HCT116 (cell line): Measurements from ENCODE around the gene SORT1. TPM values are rescaled to one million over a fixed set of nuclear protein-coding genes. Genes with fewer than 3 reads are reported as not detected.
"Not testable (repeated sequence)": the region's sequence is repeated elsewhere in the genome, so short reads cannot be mapped to it uniquely, and the experiment has no call there.

ENCODE experiments used
- ATAC-seq: fragments of 200-7000 bp; cut with Tn5 transposase; 2 replicates; pipeline ENCODE4 v1.9.1; 2020; ENCODE audit warnings: mild to moderate bottlenecking, moderate library complexity
- BruUV-seq: library from RNA; stranded (reverse); fragments of 400-500 nt; replicated peaks from 2 replicates; lab custom pipeline; 2021; lab: Mats Ljungman, UMichigan
- CTCF ChIA-PET: fragments of 300-600 bp; sonication (Branson Sonifier 250); formaldehyde crosslinking; loops from one replicate; lab custom pipeline; 2021; ENCODE audit warnings: antibody characterized with exemption; lab: Charles Lee
- POLR2A ChIA-PET: fragments of 300-600, 350-600 bp; sonication (Branson Sonifier 250); formaldehyde crosslinking; loops from one replicate; lab custom pipeline; 2021; ENCODE audit warnings: antibody characterized with exemption; lab: Charles Lee
- RAD21 ChIA-PET, 2 experiments: fragments of 300-600 bp; sonication (Branson Sonifier 250); formaldehyde crosslinking; loops; one replicate each; lab custom pipeline; 2023; ENCODE audit warnings: low total read pairs in 2 of 2; ENCODE audit not compliant: uncharacterized antibody in 2 of 2, unreplicated experiment in 2 of 2, low non-redundant PET in 1 of 2; lab: Charles Lee
- DNase-seq: peaks from one replicate; pipeline ENCODE4 v3.0.0-alpha.2; 2010; ENCODE audit warnings: low read depth, low spot score
- H2AFZ ChIP-seq: fragments of 200-600 bp; shearing (Covaris generic), sonication (generic); 2 replicates; pipeline ENCODE4 v1.6.1; 2017; ENCODE audit warnings: low read depth, mixed run types, mixed read lengths, antibody characterized with exemption, low read length; ENCODE audit not compliant: poor library complexity, severe bottlenecking
- H3K27ac ChIP-seq: 2 replicates; pipeline ENCODE4 v1.5.1; 2012; ENCODE audit warnings: low read depth, low read length
- H3K27me3 ChIP-seq: fragments of 200-600 bp; sonication (generic); 2 replicates; pipeline ENCODE4 v1.6.1; 2016; ENCODE audit warnings: mixed run types, low read length, mixed read lengths; ENCODE audit not compliant: insufficient read depth
- H3K36me3 ChIP-seq, 2 experiments: fragments of 200-500 bp in 1 of 2; fragments of 200-600 bp in 1 of 2; sonication (Bioruptor generic) in 1 of 2; sonication (generic) in 1 of 2; 2 replicates each; pipeline versions ENCODE4 v1.5.1 to v1.6.1; 2014 to 2016; ENCODE audit warnings: low read length in 2 of 2, inconsistent platforms in 1 of 2, mixed read lengths in 1 of 2, mixed run types in 1 of 2; ENCODE audit not compliant: insufficient read depth in 2 of 2, control insufficient read depth in 1 of 2
- H3K4me1 ChIP-seq, 2 experiments: fragments of 200-600 bp in 1 of 2; sonication (generic) in 1 of 2; 2 replicates each; pipeline versions ENCODE4 v1.5.1 to v1.6.1; 2012 to 2017; ENCODE audit warnings: low read length in 2 of 2, inconsistent platforms in 1 of 2, mild to moderate bottlenecking in 1 of 2, mixed read lengths in 1 of 2, mixed run types in 1 of 2, moderate library complexity in 1 of 2; ENCODE audit not compliant: insufficient read depth in 2 of 2, control insufficient read depth in 1 of 2
- H3K4me2 ChIP-seq: fragments of 200-600 bp; sonication (generic); 2 replicates; pipeline ENCODE4 v1.6.1; 2017; ENCODE audit warnings: mixed run types, low read length, mixed read lengths
- H3K4me3 ChIP-seq, 2 experiments: fragments of 200-600 bp in 1 of 2; sonication (generic) in 1 of 2; replicated peaks in 1 of 2; 2 replicates each; pipeline ENCODE4 v1.5.1; 2011 to 2016; ENCODE audit warnings: low read length in 2 of 2, control low read depth in 1 of 2, low read depth in 1 of 2, mild to moderate bottlenecking in 1 of 2, mixed read lengths in 1 of 2, mixed run types in 1 of 2
- H3K79me2 ChIP-seq: fragments of 200-600 bp; sonication (generic); 2 replicates; pipeline ENCODE4 v1.6.1; 2017; ENCODE audit warnings: mild to moderate bottlenecking, mixed run types, low read length, moderate library complexity, mixed read lengths; ENCODE audit not compliant: insufficient read depth
- H3K9ac ChIP-seq: fragments of 200-600 bp; sonication (generic); 2 replicates; pipeline ENCODE4 v1.6.1; 2016; ENCODE audit warnings: low read length, mixed read lengths
- H3K9me2 ChIP-seq: fragments of 200-600 bp; sonication (generic), shearing (Covaris generic); 2 replicates; pipeline ENCODE4 v1.6.1; 2017; ENCODE audit warnings: mixed run types, mild to moderate bottlenecking, moderate library complexity; ENCODE audit not compliant: insufficient read depth
- H3K9me3 ChIP-seq, 2 experiments: fragments of 200-500 bp in 1 of 2; fragments of 200-600 bp in 1 of 2; sonication (Bioruptor generic) in 1 of 2; sonication (generic) in 1 of 2; 2 replicates each; pipeline ENCODE4 v1.6.1; 2014 to 2017; ENCODE audit warnings: low read length in 2 of 2, mixed read lengths in 2 of 2, inconsistent platforms in 1 of 2, low read depth in 1 of 2, mild to moderate bottlenecking in 1 of 2, mixed run types in 1 of 2, moderate library complexity in 1 of 2; ENCODE audit not compliant: control insufficient read depth in 1 of 2, insufficient read depth in 1 of 2
- H4K20me1 ChIP-seq: fragments of 200-600 bp; sonication (generic), shearing (Covaris generic); 2 replicates; pipeline ENCODE4 v1.6.1; 2017; ENCODE audit warnings: mixed run types, mild to moderate bottlenecking, moderate library complexity; ENCODE audit not compliant: insufficient read depth
- CEBPB ChIP-seq: IDR thresholded peaks from 2 replicates; pipeline ENCODE4 v1.6.1; 2012; ENCODE audit warnings: low read depth
- CTCF ChIP-seq, 3 experiments: fragments of 200-600 bp in 1 of 3; sonication (generic) in 1 of 3; IDR thresholded peaks in 2 of 3; conservative IDR thresholded peaks in 1 of 3; 2 replicates each; pipeline ENCODE4 v1.5.1; 2012 to 2017; ENCODE audit warnings: low read depth in 2 of 3, low read length in 2 of 3, antibody characterized with exemption in 1 of 3, borderline replicate concordance in 1 of 3, control low read depth in 1 of 3, mild to moderate bottlenecking in 1 of 3, mixed read lengths in 1 of 3, mixed run types in 1 of 3, moderate library complexity in 1 of 3; ENCODE audit not compliant: insufficient read depth in 1 of 3
- ELF1 ChIP-seq: IDR thresholded peaks from 2 replicates; pipeline ENCODE4 v1.6.1; 2012; ENCODE audit warnings: low read depth, borderline replicate concordance
- EZH2phosphoT487 ChIP-seq: fragments of 200-600 bp; IDR thresholded peaks from 2 replicates; pipeline ENCODE4 v1.6.1; 2018; ENCODE audit warnings: antibody characterized with exemption, borderline replicate concordance
- FOSL1 ChIP-seq: IDR thresholded peaks from 2 replicates; pipeline ENCODE4 v1.6.1; 2012; ENCODE audit warnings: low read depth
- JUND ChIP-seq: IDR thresholded peaks from 2 replicates; pipeline ENCODE4 v1.6.1; 2012
- POLR2A ChIP-seq: IDR thresholded peaks from 2 replicates; pipeline ENCODE4 v1.7.0; 2011; ENCODE audit warnings: borderline replicate concordance; ENCODE audit not compliant: insufficient read depth, insufficient read length; ENCODE audit errors: extremely low read depth
- SIN3A ChIP-seq: IDR thresholded peaks from 2 replicates; pipeline ENCODE4 v1.6.1; 2012; ENCODE audit warnings: low read depth
- SP1 ChIP-seq: IDR thresholded peaks from 2 replicates; pipeline ENCODE4 v1.6.1; 2012; ENCODE audit warnings: low read depth
- SRF ChIP-seq: IDR thresholded peaks from 2 replicates; pipeline ENCODE4 v1.6.1; 2012; ENCODE audit warnings: low read depth
- intact Hi-C: fragments of 100-400 bp; cut with micrococcal nuclease; formaldehyde crosslinking; loops from 2 replicates; pipeline ENCODE4 v1.10.0; 2022
- total RNA-seq: library from RNA; stranded (reverse); gene quantifications from one replicate; pipeline ENCODE4 v1.2.1, GENCODE V29; 2021; ENCODE audit not compliant: unreplicated experiment

Gene SORT1
- total RNA-seq, 1 experiment from 2014 or later, result 20.2 TPM

GRCh38 chr1:109377698-109378097 lies 20.0 kb downstream of the SORT1 start:
- no peaks in the 10 kb centered on the region for H4K20me1 ChIP-seq
- ChIA-PET POLR2A (no interaction called here), CTCF (no interaction called here), RAD21 (no interaction called here)
- no peak for TF ChIP-seq CEBPB
- TF ChIP-seq POLR2A, result no peak
- no peak for TF ChIP-seq SRF
- no peak overlapping the region for H2AFZ ChIP-seq
- H3K36me3 ChIP-seq, result no peaks in the 10 kb centered on the region
- intact Hi-C loops, result no loop called here
- no peak for DNase-seq
- no TSS peak for BruUV-seq
- no peak overlapping the region for H3K4me3 ChIP-seq
- no peak overlapping the region for H3K27ac ChIP-seq
- H3K9me3 ChIP-seq, result no peaks in the 10 kb centered on the region
- ATAC-seq, result no peak
- no peaks in the 10 kb centered on the region for H3K27me3 ChIP-seq
- no peak overlapping the region for H3K4me2 ChIP-seq
- no peaks in the 10 kb centered on the region for H3K9me2 ChIP-seq
- H3K4me1 ChIP-seq, result no peaks in the 10 kb centered on the region
- no peaks in the 10 kb centered on the region for H3K79me2 ChIP-seq
- no peak overlapping the region for H3K9ac ChIP-seq

- CTCF ChIA-PET, ATAC-seq, H3K36me3 ChIP-seq, H3K9ac ChIP-seq, RAD21 ChIA-PET, H3K4me2 ChIP-seq, H3K79me2 ChIP-seq, H3K27me3 ChIP-seq, BruUV-seq, DNase-seq, POLR2A ChIA-PET, H3K4me3 ChIP-seq, H4K20me1 ChIP-seq, H3K4me1 ChIP-seq, H2AFZ ChIP-seq, H3K9me2 ChIP-seq, H3K27ac ChIP-seq, H3K9me3 ChIP-seq: not testable (repeated sequence)
- intact Hi-C loops, result loop anchor here (2.0 kb wide), 1 partner anchor 21 kb away; no protein-coding TSS in a partner anchor
Measured at GRCh38 chr1:109373696-109374095, 24.0 kb downstream of the SORT1 start.

DNA sequence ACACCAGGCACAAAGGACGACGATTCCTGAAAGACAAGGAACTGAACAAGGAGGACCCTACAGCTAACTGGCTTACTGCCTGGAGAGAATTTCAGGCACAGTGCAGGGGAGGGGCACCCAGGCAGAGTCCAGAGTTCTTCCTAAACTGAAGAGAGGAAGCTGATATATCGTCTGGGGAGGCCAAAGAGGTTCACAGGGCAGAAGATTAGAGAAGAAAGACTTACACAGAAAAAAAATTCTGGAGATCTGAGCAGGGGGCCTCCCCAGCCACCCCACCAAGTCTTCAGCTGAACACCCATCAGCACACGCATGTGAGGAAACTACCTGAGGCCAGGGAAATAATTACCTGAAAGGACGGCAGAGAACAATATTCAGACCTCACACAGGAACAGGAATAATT lies 24.6 kb downstream of the SORT1 start:
- Histone ChIP-seq H3K4me1 (peaks cover 0 to 9% of the 10 kb centered on the region in 2 experiments; a peak in 2 of 4 replicates), H3K27me3 (no peaks in the 10 kb centered on the region), H2AFZ (no peak overlapping the region), H3K27ac (no peak overlapping the region), H3K36me3 (no peaks in the 10 kb centered on the region), H3K79me2 (no peaks in the 10 kb centered on the region), H4K20me1 (no peaks in the 10 kb centered on the region), H3K4me3 (no peak overlapping the region), H3K9me2 (no peaks in the 10 kb centered on the region), H3K9me3 (no peaks in the 10 kb centered on the region), H3K4me2 (no peak overlapping the region), H3K9ac (no peak overlapping the region)
- ATAC-seq (no peak), DNase-seq (no peak)
- ChIA-PET POLR2A (no interaction called here), RAD21 (no interaction called here), CTCF (no interaction called here)
- no TSS peak for BruUV-seq
- intact Hi-C loops, result no loop called here
- TF ChIP-seq JUND (no peak), SIN3A (no peak), CTCF (IDR thresholded peaks at IDR 0.05 in 2 of 3, conservative IDR thresholded peaks at IDR 0.05 in 1 of 3; ENCODE audit: borderline replicate concordance in 1 of 3, insufficient read depth in 1 of 3, low read depth in 2 of 3, low read length in 2 of 3) (no peak), POLR2A (no peak), FOSL1 (no peak), SP1 (no peak), EZH2phosphoT487 (no peak), ELF1 (no peak)
